22Rv1 (cell line): ENCODE data around the gene SLC39A12.

Experiments
- ZFX ChIP-seq: fragments of 450-650 bp; IDR thresholded peaks from 2 replicates; pipeline ENCODE4 v1.6.1; 2017; ENCODE audit warnings: antibody characterized with exemption, borderline replicate concordance
- TF ChIP-seq, protein P1 (sequence below): fragments of 450-650 bp; IDR thresholded peaks from 2 replicates; pipeline ENCODE4 v1.5.1; 2017; ENCODE audit warnings: mild to moderate bottlenecking

DNA sequence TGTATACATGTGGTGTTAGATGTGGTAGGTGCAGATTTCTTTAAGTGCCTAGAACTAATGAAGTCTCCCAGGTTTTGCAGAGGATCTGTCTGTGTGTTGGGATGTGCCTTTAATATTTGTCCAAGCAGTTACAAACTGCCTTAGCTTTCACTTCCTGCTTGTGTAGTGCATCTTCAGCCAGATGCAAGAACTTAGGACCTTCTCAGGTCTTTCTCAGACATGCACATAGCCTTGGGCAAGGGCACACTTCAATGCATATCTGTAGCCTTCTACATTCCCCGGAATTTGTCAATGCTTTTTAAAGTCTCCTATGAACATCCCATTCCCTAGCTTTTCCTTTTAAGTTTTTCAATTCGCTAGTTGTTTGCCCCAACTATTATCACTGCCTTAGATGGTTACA is 47.2 kb upstream of the SLC39A12 start:
- TF ChIP-seq, protein P1, sequence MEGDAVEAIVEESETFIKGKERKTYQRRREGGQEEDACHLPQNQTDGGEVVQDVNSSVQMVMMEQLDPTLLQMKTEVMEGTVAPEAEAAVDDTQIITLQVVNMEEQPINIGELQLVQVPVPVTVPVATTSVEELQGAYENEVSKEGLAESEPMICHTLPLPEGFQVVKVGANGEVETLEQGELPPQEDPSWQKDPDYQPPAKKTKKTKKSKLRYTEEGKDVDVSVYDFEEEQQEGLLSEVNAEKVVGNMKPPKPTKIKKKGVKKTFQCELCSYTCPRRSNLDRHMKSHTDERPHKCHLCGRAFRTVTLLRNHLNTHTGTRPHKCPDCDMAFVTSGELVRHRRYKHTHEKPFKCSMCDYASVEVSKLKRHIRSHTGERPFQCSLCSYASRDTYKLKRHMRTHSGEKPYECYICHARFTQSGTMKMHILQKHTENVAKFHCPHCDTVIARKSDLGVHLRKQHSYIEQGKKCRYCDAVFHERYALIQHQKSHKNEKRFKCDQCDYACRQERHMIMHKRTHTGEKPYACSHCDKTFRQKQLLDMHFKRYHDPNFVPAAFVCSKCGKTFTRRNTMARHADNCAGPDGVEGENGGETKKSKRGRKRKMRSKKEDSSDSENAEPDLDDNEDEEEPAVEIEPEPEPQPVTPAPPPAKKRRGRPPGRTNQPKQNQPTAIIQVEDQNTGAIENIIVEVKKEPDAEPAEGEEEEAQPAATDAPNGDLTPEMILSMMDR: no peak
- TF ChIP-seq ZFX: no peak
